Chondrocyte (in vitro differentiated cells): ENCODE measurements around the gene KDM4D. TPM values are rescaled to one million over a fixed set of nuclear protein-coding genes. Genes with fewer than 3 reads are reported as not detected.
"Not testable (repeated sequence)": the region's sequence is repeated elsewhere in the genome, so short reads cannot be mapped to it uniquely, and the experiment has no call there.

Source experiments
- DNase-seq: peaks from one replicate; pipeline ENCODE4 v3.0.0; 2021; ENCODE audit warnings: mixed read lengths, low spot score
- H3K27ac Mint-ChIP-seq: one replicate; pipeline ENCODE4 v1.8.0; 2021; ENCODE audit warnings: mild to moderate bottlenecking, moderate library complexity, mixed read lengths; ENCODE audit not compliant: unreplicated experiment
- H3K27me3 Mint-ChIP-seq: 2 replicates; pipeline ENCODE4 v1.8.0; 2021; ENCODE audit warnings: low read depth, mixed read lengths
- H3K36me3 Mint-ChIP-seq: 2 replicates; pipeline ENCODE4 v1.8.0; 2021; ENCODE audit warnings: low read depth, mixed read lengths
- H3K4me1 Mint-ChIP-seq: 2 replicates; pipeline ENCODE4 v1.8.0; 2021; ENCODE audit warnings: low read depth, mild to moderate bottlenecking, mixed read lengths
- H3K4me3 Mint-ChIP-seq: one replicate; pipeline ENCODE4 v1.8.0; 2021; ENCODE audit warnings: mild to moderate bottlenecking, moderate library complexity, mixed read lengths; ENCODE audit not compliant: unreplicated experiment
- H3K9me3 Mint-ChIP-seq: 2 replicates; pipeline ENCODE4 v1.8.0; 2021; ENCODE audit warnings: low read depth, mixed read lengths
- CTCF ChIP-seq: fragments of 200-600 bp; sonication (generic); IDR thresholded peaks from 2 replicates; pipeline ENCODE4 v1.5.0; 2021; ENCODE audit warnings: antibody characterized with exemption, mild to moderate bottlenecking, moderate library complexity
- total RNA-seq: library from RNA; stranded (reverse); gene quantifications from 3 replicates; pipeline ENCODE4 v1.2.1, GENCODE V29; 2021

Gene KDM4D
- total RNA-seq, 1 donor from 2014 or later = 0.65 TPM

DNA sequence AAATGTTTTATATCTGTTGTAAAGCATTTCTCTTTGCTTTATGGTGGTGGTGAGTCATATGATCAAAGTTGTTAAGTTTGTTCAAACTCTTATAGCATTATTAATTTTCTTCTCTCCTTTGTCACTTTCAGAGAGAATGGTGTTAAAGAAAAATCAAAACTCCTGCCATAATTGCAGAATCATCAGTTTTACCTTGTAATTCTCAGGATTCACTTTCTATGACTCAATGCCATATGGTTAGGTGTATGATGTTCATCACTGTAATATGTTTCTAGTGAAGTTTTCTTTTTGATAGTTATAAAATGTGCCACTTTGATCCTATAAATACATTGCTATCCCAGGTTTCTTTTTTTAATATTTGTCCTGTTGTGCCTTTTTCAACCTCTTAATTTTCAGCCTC, 37.9 kb downstream of the KDM4D start:
- Mint-ChIP-seq H3K4me3 (no peak overlapping the region), H3K27me3 (peaks cover 11% of the 10 kb centered on the region), H3K36me3 (peaks cover 4% of the 10 kb centered on the region), H3K27ac (no peak overlapping the region), H3K9me3 (peaks cover 14% of the 10 kb centered on the region), H3K4me1 (no peaks in the 10 kb centered on the region)
- DNase-seq = no peak
- TF ChIP-seq CTCF = no peak

DNA sequence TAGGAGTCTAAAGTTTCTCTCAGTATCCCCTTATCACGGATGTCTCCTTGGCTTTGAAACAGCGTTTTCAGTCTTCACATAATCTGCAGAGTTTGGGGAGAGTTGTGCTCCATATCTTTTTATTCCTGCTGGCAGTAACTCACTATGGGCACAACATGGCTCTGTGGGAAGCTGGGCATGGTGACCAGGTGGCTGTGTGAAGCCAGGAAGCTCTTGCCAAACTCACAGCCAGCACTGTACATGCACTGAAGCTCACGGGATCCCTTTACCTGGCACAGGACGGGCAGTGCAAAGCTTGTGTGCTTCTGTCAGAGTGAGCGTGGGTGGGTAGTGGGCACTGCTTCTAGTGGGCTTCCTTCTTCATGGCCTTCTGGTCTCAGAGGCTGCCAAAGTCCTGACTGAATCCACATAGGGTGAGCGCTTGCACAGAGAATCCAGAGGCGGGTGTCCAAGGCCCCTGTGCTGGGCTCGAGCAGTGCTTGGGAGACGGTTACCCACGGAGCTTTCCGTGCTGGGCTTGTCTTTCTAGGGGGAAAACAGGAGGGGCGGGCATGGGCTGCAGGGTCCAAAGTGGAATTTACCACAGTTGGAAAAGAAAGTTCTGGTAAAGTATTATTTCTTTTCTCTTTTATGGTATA, 40.8 kb downstream of the KDM4D start:
- Mint-ChIP-seq H3K27ac (no peak overlapping the region), H3K27me3 (peaks cover 5% of the 10 kb centered on the region), H3K4me3 (no peak overlapping the region), H3K9me3 (no peaks in the 10 kb centered on the region), H3K4me1 (no peaks in the 10 kb centered on the region), H3K36me3 (no peaks in the 10 kb centered on the region)
- DNase-seq = no peak
- no peak for TF ChIP-seq CTCF

GRCh38 chr11:95016139-95016538, 42.6 kb downstream of the KDM4D start:
- Mint-ChIP-seq H3K36me3 (no peaks in the 10 kb centered on the region), H3K9me3 (no peaks in the 10 kb centered on the region), H3K27me3 (no peaks in the 10 kb centered on the region), H3K4me1 (no peaks in the 10 kb centered on the region), H3K27ac (no peak overlapping the region), H3K4me3 (no peak overlapping the region)
- no peak for DNase-seq
- no peak for TF ChIP-seq CTCF

- not testable (repeated sequence) for H3K9me3 Mint-ChIP-seq, H3K27ac Mint-ChIP-seq, H3K4me3 Mint-ChIP-seq, H3K27me3 Mint-ChIP-seq, H3K36me3 Mint-ChIP-seq, DNase-seq, H3K4me1 Mint-ChIP-seq
Measured at GRCh38 chr11:95021468-95021867, 48.0 kb downstream of the KDM4D start.

GRCh38 chr11:95024958-95025357, 51.4 kb downstream of the KDM4D start, which contains the start of gene KDM4E:
Gene KDM4E, plus strand, starts transcription at chr11:95025258. Its CDS starts 300 bp downstream, at chr11:95025558.
- H3K9me3 Mint-ChIP-seq = no peaks in the 10 kb centered on the region
- no peaks in the 10 kb centered on the region for H3K4me1 Mint-ChIP-seq
- H3K36me3 Mint-ChIP-seq = no peaks in the 10 kb centered on the region
- no peak for DNase-seq
- H3K27me3 Mint-ChIP-seq = no peaks in the 10 kb centered on the region
- no peak for TF ChIP-seq CTCF
- no peak within 1 kb of the TSS for H3K4me3 Mint-ChIP-seq
- H3K27ac Mint-ChIP-seq = no peak within 1 kb of the TSS

DNA sequence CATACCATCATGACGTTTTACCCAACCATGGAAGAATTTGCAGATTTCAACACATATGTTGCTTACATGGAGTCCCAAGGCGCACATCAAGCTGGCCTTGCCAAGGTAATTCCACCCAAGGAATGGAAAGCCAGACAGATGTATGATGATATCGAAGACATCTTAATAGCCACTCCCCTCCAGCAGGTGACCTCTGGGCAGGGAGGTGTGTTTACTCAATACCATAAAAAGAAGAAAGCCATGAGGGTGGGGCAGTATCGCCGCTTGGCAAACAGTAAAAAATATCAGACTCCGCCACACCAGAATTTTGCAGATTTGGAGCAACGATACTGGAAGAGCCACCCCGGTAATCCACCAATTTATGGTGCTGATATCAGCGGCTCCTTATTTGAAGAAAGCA, 52.1 kb downstream of the KDM4D start:
- not testable (repeated sequence) for H3K4me1 Mint-ChIP-seq, H3K9me3 Mint-ChIP-seq, H3K36me3 Mint-ChIP-seq, H3K27ac Mint-ChIP-seq, DNase-seq, H3K4me3 Mint-ChIP-seq, H3K27me3 Mint-ChIP-seq
